GM19452 (cell line): ENCODE results near the gene ARRB1.

Experiments used
- ATAC-seq: cut with Tn5 transposase; IDR thresholded peaks from one replicate; pipeline ENCODE4 v1.9.1; 2021; ENCODE audit not compliant: unreplicated experiment

Gene ARRB1

GRCh38 chr11:75303544-75304224, 47.8 kb downstream of the ARRB1 start:
- no peak for ATAC-seq

GRCh38 chr11:75302371-75302770, 49.1 kb downstream of the ARRB1 start:
- ATAC-seq: no peak

- no peak for ATAC-seq
Measured at GRCh38 chr11:75301601-75302345, 49.7 kb downstream of the ARRB1 start.

GRCh38 chr11:75301131-75301530, 50.3 kb downstream of the ARRB1 start:
- ATAC-seq: no peak

GRCh38 chr11:75298976-75299260, 52.5 kb downstream of the ARRB1 start:
- no peak for ATAC-seq

- ATAC-seq: no peak
Measured at GRCh38 chr11:75298191-75298975, 53.1 kb downstream of the ARRB1 start.

GRCh38 chr11:75293903-75294302, 57.6 kb downstream of the ARRB1 start:
- no peak for ATAC-seq

GRCh38 chr11:75292943-75293342, 58.5 kb downstream of the ARRB1 start:
- no peak for ATAC-seq

- no peak for ATAC-seq
Measured at GRCh38 chr11:75291741-75292140, 59.7 kb downstream of the ARRB1 start.

- no peak for ATAC-seq
Measured at GRCh38 chr11:75289919-75290318, 61.5 kb downstream of the ARRB1 start.

GRCh38 chr11:75289511-75289760, 62.0 kb downstream of the ARRB1 start:
- ATAC-seq: no peak

- no peak for ATAC-seq
Measured at GRCh38 chr11:75287579-75287978, 63.9 kb downstream of the ARRB1 start.

- ATAC-seq: no peak
Measured at GRCh38 chr11:75286826-75287465, 64.5 kb downstream of the ARRB1 start.

- ATAC-seq: no peak
Measured at GRCh38 chr11:75285776-75286360, 65.6 kb downstream of the ARRB1 start.

GRCh38 chr11:75283391-75283931, 68.0 kb downstream of the ARRB1 start:
- no peak for ATAC-seq

GRCh38 chr11:75281469-75282095, 69.9 kb downstream of the ARRB1 start:
- no peak for ATAC-seq

GRCh38 chr11:75280770-75281468, 70.5 kb downstream of the ARRB1 start:
- ATAC-seq: no peak

GRCh38 chr11:75280227-75280701, 71.2 kb downstream of the ARRB1 start:
- no peak for ATAC-seq

GRCh38 chr11:75279273-75279672, 72.2 kb downstream of the ARRB1 start:
- no peak for ATAC-seq
